ENCODE measurements around the gene BHLHE23. TPM values are rescaled to one million over a fixed set of nuclear protein-coding genes. Genes with fewer than 3 reads are reported as not detected.

Gene BHLHE23
- total RNA-seq, 1 experiment from 2014 or later: not detected

- TF ChIP-seq EZH2phosphoT487 (IDR thresholded peaks at IDR 0.05; ENCODE audit: borderline replicate concordance) (no peak), CBX3 (IDR thresholded peaks at IDR 0.05; ENCODE audit: low read depth) (no peak), RAD21 (IDR thresholded peaks at IDR 0.05; ENCODE audit: low read depth) (no peak), YY1 (IDR thresholded peaks at IDR 0.05; ENCODE audit: extremely low read depth, insufficient replicate concordance, low read depth, low read length) (no peak)
These were observed 19.6 kb downstream of the BHLHE23 start (continued) for GRCh38 chr20:62987114-62987513.

DNA sequence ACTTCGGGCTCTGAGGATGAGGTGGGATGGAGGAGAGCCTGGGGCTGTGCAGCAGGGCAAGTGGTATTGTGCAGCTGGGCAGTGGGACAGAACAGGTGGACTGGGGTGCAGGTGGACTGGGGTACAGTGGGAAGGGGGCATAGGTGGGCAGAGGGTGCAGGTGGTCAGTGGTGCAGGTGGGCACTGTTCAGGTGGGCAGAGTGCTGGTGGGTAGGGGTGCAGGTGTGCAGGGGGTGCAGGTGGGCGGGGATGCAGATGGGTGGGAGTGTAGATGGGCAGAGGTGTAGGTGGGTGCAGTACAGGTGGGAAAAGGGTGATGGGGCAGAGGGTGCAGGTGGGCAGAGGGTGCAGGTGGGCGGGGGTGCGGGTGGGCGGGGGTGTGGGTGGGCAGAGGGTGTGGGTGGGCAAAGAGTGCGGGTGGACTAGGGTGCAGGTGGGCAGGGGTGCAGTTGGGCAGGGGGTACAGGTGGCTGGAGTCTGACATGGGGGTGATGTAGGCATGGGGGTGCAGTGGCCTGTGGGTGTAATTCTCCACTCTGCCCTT is 20.4 kb downstream of the BHLHE23 start:
- Histone ChIP-seq H3K79me2 (ENCODE audit: insufficient read depth, low read length) (no peaks in the 10 kb centered on the region), H3K4me1 (ENCODE audit: control insufficient read depth in 1 of 2, insufficient read depth in 2 of 2, low read length in 2 of 2) (no peaks in the 10 kb centered on the region), H4K20me1 (ENCODE audit: insufficient read depth) (no peaks in the 10 kb centered on the region), H3K4me2 (ENCODE audit: low read length) (no peak overlapping the region), H3K9ac (ENCODE audit: low read length) (no peak overlapping the region), H3K9me3 (ENCODE audit: control insufficient read depth in 1 of 2, insufficient read depth in 1 of 2, low read depth in 1 of 2, low read length in 2 of 2) (no peaks in the 10 kb centered on the region), H3K9me2 (ENCODE audit: insufficient read depth) (no peaks in the 10 kb centered on the region), H3K27ac (ENCODE audit: low read depth, low read length) (no peak overlapping the region), H3K27me3 (ENCODE audit: insufficient read depth, low read length) (no peaks in the 10 kb centered on the region), H2AFZ (ENCODE audit: low read depth, low read length, poor library complexity, severe bottlenecking) (no peak overlapping the region), H3K36me3 (ENCODE audit: control insufficient read depth in 1 of 2, insufficient read depth in 2 of 2, low read length in 2 of 2) (no peaks in the 10 kb centered on the region), H3K4me3 (replicated peaks in 1 of 2; ENCODE audit: low read depth in 1 of 2, low read length in 2 of 2) (no peak overlapping the region)
- RAD21 ChIA-PET (ENCODE audit: low non-redundant PET in 1 of 2, low total read pairs in 2 of 2, uncharacterized antibody in 2 of 2, unreplicated experiment in 2 of 2): no interaction called here
- intact Hi-C loops (cut with micrococcal nuclease): no loop called here
- no peak for TF ChIP-seq SRF (IDR thresholded peaks at IDR 0.05; ENCODE audit: low read depth)
- no peak for TF ChIP-seq ZFX (IDR thresholded peaks at IDR 0.05)
- TF ChIP-seq TCF7L2 (IDR thresholded peaks at IDR 0.05; ENCODE audit: borderline replicate concordance, extremely low read depth, insufficient read depth, insufficient read length): no peak
- no peak for TF ChIP-seq YY1 (IDR thresholded peaks at IDR 0.05; ENCODE audit: extremely low read depth, insufficient replicate concordance, low read depth, low read length)
- no peak for TF ChIP-seq SP1 (IDR thresholded peaks at IDR 0.05; ENCODE audit: low read depth)
- no peak for TF ChIP-seq RAD21 (IDR thresholded peaks at IDR 0.05; ENCODE audit: low read depth)
- no peak for TF ChIP-seq EZH2 (IDR thresholded peaks at IDR 0.05)
- TF ChIP-seq EGR1 (IDR thresholded peaks at IDR 0.05; ENCODE audit: low read depth): no peak
- no peak for TF ChIP-seq ELF1 (IDR thresholded peaks at IDR 0.05; ENCODE audit: borderline replicate concordance, low read depth)
- TF ChIP-seq ZBTB33 (IDR thresholded peaks at IDR 0.05; ENCODE audit: extremely low read depth, insufficient replicate concordance, low read length): no peak
- TF ChIP-seq ZNF274 (IDR thresholded peaks at IDR 0.05; ENCODE audit: low read depth, low read length): no peak
- no peak for TF ChIP-seq CBX3 (IDR thresholded peaks at IDR 0.05; ENCODE audit: low read depth)
- TF ChIP-seq POLR2AphosphoS5 (IDR thresholded peaks at IDR 0.05; ENCODE audit: low read depth, low read length): no peak
- no peak for TF ChIP-seq CEBPB (IDR thresholded peaks at IDR 0.05; ENCODE audit: low read depth)
- TF ChIP-seq POLR2A (IDR thresholded peaks at IDR 0.05; ENCODE audit: borderline replicate concordance, extremely low read depth, insufficient read depth, insufficient read length): no peak
- TF ChIP-seq, protein P1, sequence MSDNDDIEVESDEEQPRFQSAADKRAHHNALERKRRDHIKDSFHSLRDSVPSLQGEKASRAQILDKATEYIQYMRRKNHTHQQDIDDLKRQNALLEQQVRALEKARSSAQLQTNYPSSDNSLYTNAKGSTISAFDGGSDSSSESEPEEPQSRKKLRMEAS (IDR thresholded peaks at IDR 0.05): no peak
- no peak for TF ChIP-seq SIN3A (IDR thresholded peaks at IDR 0.05; ENCODE audit: low read depth)
- TF ChIP-seq CTCF (IDR thresholded peaks at IDR 0.05 in 2 of 3, conservative IDR thresholded peaks at IDR 0.05 in 1 of 3; ENCODE audit: borderline replicate concordance in 1 of 3, insufficient read depth in 1 of 3, low read depth in 2 of 3, low read length in 2 of 3): no peak
- TF ChIP-seq FOSL1 (IDR thresholded peaks at IDR 0.05; ENCODE audit: low read depth): no peak
- TF ChIP-seq, protein P2, sequence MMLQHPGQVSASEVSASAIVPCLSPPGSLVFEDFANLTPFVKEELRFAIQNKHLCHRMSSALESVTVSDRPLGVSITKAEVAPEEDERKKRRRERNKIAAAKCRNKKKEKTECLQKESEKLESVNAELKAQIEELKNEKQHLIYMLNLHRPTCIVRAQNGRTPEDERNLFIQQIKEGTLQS (IDR thresholded peaks at IDR 0.05): no peak
- ATAC-seq (no peak), DNase-seq (ENCODE audit: low read depth, low spot score) (no peak)
- BruUV-seq (replicated peaks): no TSS peak
- POLR2A ChIA-PET: no interaction called here
- CTCF ChIA-PET: interaction anchor here (1.9 kb wide), 1 partner anchor 14 kb away, joined by 6 read pairs; no protein-coding TSS in a partner anchor

Data from HCT116 (cell line).